HepG2 (cell line): Measurements from ENCODE around the gene TMX1. TPM values are rescaled to one million over a fixed set of nuclear protein-coding genes. Genes with fewer than 3 reads are reported as not detected.

Experiments used
- ATAC-seq: fragments of 200-7000 bp; cut with Tn5 transposase; 3 replicates; pipeline ENCODE4 v1.9.1; 2020; ENCODE audit warnings: mild to moderate bottlenecking, moderate library complexity
- BruUV-seq: library from RNA; stranded (reverse); fragments of 400-500 nt; replicated peaks from 2 replicates; lab custom pipeline; 2021; lab: Mats Ljungman, UMichigan
- CTCF ChIA-PET: fragments of 300-600 bp; formaldehyde crosslinking; extraction: SDS; loops from one replicate; lab custom pipeline; 2021; ENCODE audit warnings: low total read pairs, inconsistent platforms, low intra/inter-chr PET ratio; lab: Yijun Ruan, JAX
- POLR2A ChIA-PET: fragments of 350-600 bp; sonication (Branson Sonifier 250); formaldehyde crosslinking; loops from one replicate; lab custom pipeline; 2020; ENCODE audit warnings: antibody characterized with exemption, inconsistent platforms; lab: Yijun Ruan, JAX
- DNase-seq: peaks from one replicate; pipeline ENCODE4 v3.0.0-alpha.2; 2015; ENCODE audit warnings: low spot score
- FAIRE-seq: peaks from 3 replicates; lab custom pipeline; 2011; peaks lifted over from hg19 to GRCh38; lab: Jason Lieb, UNC
- H2AFZ ChIP-seq: one replicate; pipeline ENCODE4 v1.6.1; 2011; ENCODE audit warnings: low read length, inconsistent platforms
- H3K27ac ChIP-seq: fragments of 300-600 bp; 3 replicates; pipeline ENCODE4 v1.8.0; 2011; ENCODE audit warnings: mixed run types, mild to moderate bottlenecking, mixed read lengths, low read length, inconsistent platforms; ENCODE audit not compliant: insufficient read depth; ENCODE audit errors: extremely low read length
- H3K27me3 ChIP-seq, 2 experiments: fragments of 200-600 bp in 1 of 2; 2 replicates in 1 of 2; 3 replicates in 1 of 2; pipeline versions ENCODE4 v1.6.0 to v1.8.0; 2011; ENCODE audit warnings: low read length in 2 of 2, mild to moderate bottlenecking in 2 of 2, moderate library complexity in 2 of 2, inconsistent platforms in 1 of 2; ENCODE audit not compliant: insufficient read depth in 2 of 2, control insufficient read depth in 1 of 2
- H3K36me3 ChIP-seq, 2 experiments: fragments of 200-600 bp in 1 of 2; replicated peaks in 1 of 2; 2 replicates in 1 of 2; 3 replicates in 1 of 2; pipeline versions ENCODE4 v1.5.1 to v1.8.0; 2011; ENCODE audit warnings: low read length in 2 of 2, inconsistent platforms in 1 of 2; ENCODE audit not compliant: insufficient read depth in 2 of 2, control insufficient read depth in 1 of 2
- H3K4me1 ChIP-seq: 2 replicates; pipeline ENCODE4 v1.5.1; 2012; ENCODE audit warnings: low read length, inconsistent platforms; ENCODE audit not compliant: insufficient read depth
- H3K4me2 ChIP-seq: 2 replicates; pipeline ENCODE4 v1.6.0; 2011; ENCODE audit warnings: low read depth, low read length, inconsistent platforms
- H3K4me3 ChIP-seq, 3 experiments: fragments of 200-600 bp in 1 of 3; sonication (generic), shearing (Covaris generic) in 1 of 3; replicated peaks in 1 of 3; 2 replicates each; pipeline ENCODE4 v1.5.1; 2011 to 2016; ENCODE audit warnings: low read length in 3 of 3, inconsistent platforms in 2 of 3, low read depth in 2 of 3, mild to moderate bottlenecking in 2 of 3, control low read depth in 1 of 3, mixed read lengths in 1 of 3; ENCODE audit not compliant: insufficient read depth in 1 of 3
- H3K79me2 ChIP-seq: one replicate; pipeline ENCODE4 v1.6.1; 2011; ENCODE audit warnings: low read length, inconsistent platforms; ENCODE audit not compliant: insufficient read depth
- H3K9ac ChIP-seq: 2 replicates; pipeline ENCODE4 v1.6.0; 2011; ENCODE audit warnings: mild to moderate bottlenecking, low read depth, low read length, inconsistent platforms; ENCODE audit not compliant: insufficient read depth
- H3K9me3 ChIP-seq: 2 replicates; pipeline ENCODE4 v1.5.1; 2012; ENCODE audit warnings: mild to moderate bottlenecking, low read length
- H4K20me1 ChIP-seq: 2 replicates; pipeline ENCODE4 v1.6.0; 2011; ENCODE audit warnings: inconsistent platforms, mild to moderate bottlenecking, low read length, moderate library complexity; ENCODE audit not compliant: insufficient read depth
- CREB1 ChIP-seq, 2 experiments: fragments of 450-650 bp in 1 of 2; IDR thresholded peaks; 2 replicates each; pipeline ENCODE4 v1.6.1; 2016 to 2017; ENCODE audit warnings: control low read depth in 1 of 2, mild to moderate bottlenecking in 1 of 2, missing compliant biosample characterization in 1 of 2, missing genetic modification characterization in 1 of 2
- NFIC ChIP-seq: IDR thresholded peaks from 2 replicates; pipeline ENCODE4 v1.6.1; 2012; ENCODE audit warnings: mild to moderate bottlenecking, low read length, inconsistent platforms
- ZNF552 ChIP-seq: sonication (generic); formaldehyde crosslinking; IDR thresholded peaks from 2 replicates; pipeline ENCODE4 v1.9.0; 2022; ENCODE audit warnings: missing genetic modification reagents, mild to moderate bottlenecking, borderline replicate concordance
- ZNF879 ChIP-seq: sonication (generic); formaldehyde crosslinking; IDR thresholded peaks from 2 replicates; pipeline ENCODE4 v1.8.1; 2023; ENCODE audit warnings: missing genetic modification reagents
- WGBS: methylation state at CpG from one replicate; pipeline ENCODE4 v1.1.6; 2017; ENCODE audit warnings: low lambda C conversion rate; 5-methylcytosine and 5-hydroxymethylcytosine counted together
- in situ Hi-C: cut with HindIII; loops from 2 replicates; pipeline ENCODE4 v1.10.0; 2017; ENCODE audit warnings: low pct_unique_long_range_greater_than_20kb; ENCODE audit not compliant: extremely low pct_ligation_motif_present
- intact Hi-C: fragments of 100-400 bp; cut with micrococcal nuclease; formaldehyde crosslinking; loops from one replicate; pipeline ENCODE4 v1.10.0; 2022; ENCODE audit not compliant: unreplicated experiment
- polyA plus RNA-seq, 8 experiments: library from polyadenylated mRNA; depleted of rRNA in 3 of 8; stranded (reverse) in 7 of 8; unstranded in 1 of 8; fragments of >200 nt; fragmentation: Illumina TruSeq in 4 of 8; extraction: Trizol in 4 of 8; gene quantifications; 2 replicates each; pipeline versions ENCODE4 v1.2.1 to v1.2.3, GENCODE V29; 2011 to 2016; ENCODE audit warnings: low read depth in 4 of 8, missing spikeins in 1 of 8, mixed read lengths in 1 of 8; ENCODE audit not compliant: insufficient read depth in 1 of 8
- total RNA-seq, 5 experiments: library from RNA; depleted of rRNA; stranded (reverse); fragments of >200 nt; fragmentation: Illumina TruSeq; extraction: Trizol; gene quantifications; 2 replicates each; pipeline ENCODE4 v1.2.3, GENCODE V29; 2016; ENCODE audit warnings: low read depth in 1 of 5
- TF ChIP-seq, protein P1 (sequence below): sonication (generic); formaldehyde crosslinking; IDR thresholded peaks from 2 replicates; pipeline ENCODE4 v1.5.0; 2020; ENCODE audit warnings: missing genetic modification reagents

Gene TMX1
- total and polyA plus RNA-seq, 2 of the 13 experiments (the other 11 are each of a cell fraction or from before 2014, with no cell fraction given), result 23.0 to 56.8 TPM

DNA sequence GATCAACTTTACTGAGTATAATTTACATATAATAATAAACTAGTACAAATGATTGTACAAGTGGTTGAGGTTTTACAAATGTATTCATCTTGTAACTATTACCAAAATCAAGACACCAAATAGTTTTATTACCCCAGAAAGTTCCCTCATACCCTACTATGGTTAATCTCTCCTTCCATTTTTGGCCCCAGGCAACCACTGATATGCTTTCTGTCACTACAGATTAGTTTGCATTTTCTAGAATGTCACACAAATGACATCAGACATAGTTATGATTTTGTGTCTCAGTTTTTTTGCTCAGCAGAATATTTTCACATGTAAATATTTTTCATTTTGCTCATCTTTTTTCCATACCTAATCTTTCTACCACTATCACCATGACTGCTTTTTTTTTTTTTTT lies 49.1 kb downstream of the TMX1 start:
- CTCF ChIA-PET, result no interaction called here
- POLR2A ChIA-PET, result no interaction called here
- Histone ChIP-seq H3K27me3 (peaks cover 0 to 4% of the 10 kb centered on the region in 2 experiments; a peak in 1 of 5 replicates), H3K79me2 (no peaks in the 10 kb centered on the region), H2AFZ (no peak overlapping the region), H3K9me3 (no peaks in the 10 kb centered on the region), H3K36me3 (no peaks in the 10 kb centered on the region), H4K20me1 (no peaks in the 10 kb centered on the region), H3K4me3 (no peak overlapping the region), H3K27ac (no peak overlapping the region), H3K9ac (no peak overlapping the region), H3K4me1 (no peaks in the 10 kb centered on the region), H3K4me2 (no peak overlapping the region)
- in situ Hi-C loops (loop anchor here (10.0 kb wide), 1 partner anchor 486 kb away; no protein-coding TSS in a partner anchor), intact Hi-C loops (no loop called here)
- TF ChIP-seq, protein P1, sequence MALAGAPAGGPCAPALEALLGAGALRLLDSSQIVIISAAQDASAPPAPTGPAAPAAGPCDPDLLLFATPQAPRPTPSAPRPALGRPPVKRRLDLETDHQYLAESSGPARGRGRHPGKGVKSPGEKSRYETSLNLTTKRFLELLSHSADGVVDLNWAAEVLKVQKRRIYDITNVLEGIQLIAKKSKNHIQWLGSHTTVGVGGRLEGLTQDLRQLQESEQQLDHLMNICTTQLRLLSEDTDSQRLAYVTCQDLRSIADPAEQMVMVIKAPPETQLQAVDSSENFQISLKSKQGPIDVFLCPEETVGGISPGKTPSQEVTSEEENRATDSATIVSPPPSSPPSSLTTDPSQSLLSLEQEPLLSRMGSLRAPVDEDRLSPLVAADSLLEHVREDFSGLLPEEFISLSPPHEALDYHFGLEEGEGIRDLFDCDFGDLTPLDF (CRISPR knock-in tag), result no peak
- no peak for TF ChIP-seq ZNF552 (CRISPR knock-in tag)
- no peak for TF ChIP-seq NFIC
- ATAC-seq (no peak), FAIRE-seq (no peak), DNase-seq (no peak)
- BruUV-seq, result no TSS peak

DNA sequence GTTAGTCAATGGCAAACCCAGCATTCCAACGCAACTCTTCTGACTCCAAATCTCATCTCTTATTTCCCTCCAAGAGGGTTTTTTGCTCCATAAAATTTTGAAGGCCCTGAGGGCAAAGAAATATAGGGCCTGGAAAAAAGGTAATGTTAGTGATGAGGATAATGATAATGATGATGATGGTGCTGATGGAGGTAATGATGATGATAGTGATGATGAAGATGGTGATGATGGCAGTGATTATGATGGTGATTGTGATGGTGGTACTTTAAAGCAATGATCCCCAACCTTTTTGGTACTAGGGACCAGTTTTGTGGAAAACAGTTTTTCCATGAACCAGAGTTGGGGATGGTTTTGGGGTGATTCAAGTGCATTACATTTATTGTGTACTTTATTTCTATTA lies 50.1 kb downstream of the TMX1 start:
- no peak for DNase-seq
- CTCF ChIA-PET, result no interaction called here
- no peak overlapping the region for H3K9ac ChIP-seq
- H3K36me3 ChIP-seq, result no peaks in the 10 kb centered on the region
- TF ChIP-seq CREB1 (IDR thresholded peaks at IDR 0.05) (peak; percentile 65; the same call in 1 of the 2 replicates), CREB1 (CRISPR knock-in tag; IDR thresholded peaks at IDR 0.05) (no peak), ZNF879 (CRISPR knock-in tag) (no peak)
- TF ChIP-seq, all 625 proteins: peak for 1
- H3K79me2 ChIP-seq, result no peaks in the 10 kb centered on the region
- no peaks in the 10 kb centered on the region for H4K20me1 ChIP-seq
- in situ Hi-C loops, result no loop called here
- POLR2A ChIA-PET, result no interaction called here
- no peak overlapping the region for H3K4me3 ChIP-seq
- H3K27me3 ChIP-seq, result peaks cover 0 to 4% of the 10 kb centered on the region in 2 experiments; a peak in 1 of 5 replicates
- no TSS peak for BruUV-seq
- no peaks in the 10 kb centered on the region for H3K9me3 ChIP-seq
- 83% methylated on average over 1 of the region's 1 CpG for WGBS
- no peaks in the 10 kb centered on the region for H3K4me1 ChIP-seq
- intact Hi-C loops, result no loop called here
- ATAC-seq (no peak), FAIRE-seq (no peak)
- H3K4me2 ChIP-seq, result no peak overlapping the region
- no peak overlapping the region for H2AFZ ChIP-seq
- no peak overlapping the region for H3K27ac ChIP-seq
